Spinal cord (tissue), 10 donors: ENCODE measurements around the gene FNIP2. TPM values are rescaled to one million over a fixed set of nuclear protein-coding genes. Genes with fewer than 3 reads are reported as not detected.

Source experiments
- DNase-seq, 6 donors: peaks; one replicate each; pipeline versions ENCODE4 v3.0.0 to v3.0.0-alpha.2; 2013 to 2015; ENCODE audit warnings: low spot score in 6 of 6, low read depth in 4 of 6
- H3K27ac ChIP-seq: one replicate; pipeline ENCODE4 v1.5.1; 2013; ENCODE audit warnings: low read depth, low read length, control low read depth
- H3K27me3 ChIP-seq: one replicate; pipeline ENCODE4 v1.6.1; 2013; ENCODE audit warnings: low read length; ENCODE audit not compliant: control insufficient read depth, insufficient read depth
- H3K36me3 ChIP-seq: one replicate; pipeline ENCODE4 v1.6.1; 2013; ENCODE audit warnings: low read length; ENCODE audit not compliant: control insufficient read depth, insufficient read depth
- H3K4me1 ChIP-seq: one replicate; pipeline ENCODE4 v1.6.1; 2013; ENCODE audit warnings: low read length; ENCODE audit not compliant: control insufficient read depth, insufficient read depth
- H3K4me3 ChIP-seq: one replicate; pipeline ENCODE4 v1.5.1; 2013; ENCODE audit warnings: low read depth, low read length, control low read depth
- H3K9me3 ChIP-seq: one replicate; pipeline ENCODE4 v1.6.1; 2013; ENCODE audit warnings: low read length; ENCODE audit not compliant: control insufficient read depth, insufficient read depth
- WGBS: methylation state at CpG from one replicate; pipeline ENCODE4 v1.1.5; 2013; ENCODE audit warnings: missing lambda C conversion rate; ENCODE audit not compliant: insufficient coverage; 5-methylcytosine and 5-hydroxymethylcytosine counted together
- polyA plus RNA-seq, 2 donors: library from polyadenylated mRNA; unstranded; fragments of 120-200 nt; gene quantifications; one replicate each; pipeline ENCODE4 v1.2.1, GENCODE V29; 2013; ENCODE audit not compliant: insufficient read length in 2 of 2
- total RNA-seq, 2 donors: library from RNA; depleted of rRNA in 1 of 2; stranded (reverse); fragments of 120-200 nt in 1 of 2; fragments of >200 nt in 1 of 2; gene quantifications; one replicate each; pipeline versions ENCODE4 v1.2.3 to v1.2.4, GENCODE V29; 2013 to 2014
- donor health status: healthy.

Gene FNIP2
- total and polyA plus RNA-seq, 4 donors, result 19.4 to 59.2 (median 28.7) TPM

GRCh38 chr4:158858410-158859199, 89.8 kb downstream of the FNIP2 start:
- Histone ChIP-seq H3K9me3 (no peaks in the 10 kb centered on the region), H3K27ac (no peak overlapping the region), H3K4me3 (no peak overlapping the region), H3K27me3 (no peaks in the 10 kb centered on the region), H3K4me1 (no peaks in the 10 kb centered on the region), H3K36me3 (peaks cover 7% of the 10 kb centered on the region)
- no peak for DNase-seq
- 96% methylated on average over 3 of the region's 6 CpGs for WGBS

DNA sequence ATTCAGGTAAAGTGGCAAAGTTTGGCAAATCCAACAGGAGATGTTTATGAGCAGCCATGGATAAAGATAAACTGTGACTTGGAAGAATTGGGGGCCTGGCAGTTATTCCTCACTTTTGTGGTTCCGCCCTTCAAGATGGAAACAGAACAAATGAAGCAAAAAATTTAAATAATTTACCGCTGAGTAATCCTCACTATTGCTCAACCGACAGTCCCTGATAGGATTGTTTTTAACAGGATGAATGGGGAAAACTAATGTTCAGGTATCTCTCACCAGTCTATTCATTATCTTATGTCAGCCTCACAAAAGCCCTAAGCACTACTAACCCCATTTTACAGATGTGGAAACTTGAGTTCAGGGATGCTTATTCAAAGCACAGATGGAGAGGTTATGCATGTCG, 90.8 kb downstream of the FNIP2 start:
- Histone ChIP-seq H3K27me3 (no peaks in the 10 kb centered on the region), H3K27ac (no peak overlapping the region), H3K4me1 (no peaks in the 10 kb centered on the region), H3K4me3 (no peak overlapping the region), H3K36me3 (peaks cover 7% of the 10 kb centered on the region), H3K9me3 (no peaks in the 10 kb centered on the region)
- DNase-seq, result no peak
- 100% methylated on average over 1 of the region's 4 CpGs for WGBS

DNA sequence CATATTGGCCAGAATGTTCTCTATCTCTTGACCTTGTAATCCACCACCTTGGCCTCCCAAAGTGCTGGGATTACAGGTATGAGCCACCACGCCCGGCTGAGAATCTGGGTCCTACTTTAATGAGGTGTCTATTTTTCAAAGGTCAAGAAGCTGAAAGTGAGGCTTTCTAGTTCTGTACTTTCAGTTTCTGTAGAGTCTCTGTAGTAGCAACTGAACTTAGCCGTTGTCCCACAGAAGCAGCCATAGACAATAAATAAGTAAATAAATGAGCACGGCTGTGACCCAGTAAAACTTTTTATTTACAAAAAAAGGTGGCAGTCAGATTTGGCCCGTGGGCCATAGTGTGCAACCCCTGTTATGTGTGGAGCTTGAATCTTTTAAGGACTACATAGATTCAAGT, 92.0 kb downstream of the FNIP2 start:
- H3K4me1 ChIP-seq, result no peaks in the 10 kb centered on the region
- no peaks in the 10 kb centered on the region for H3K9me3 ChIP-seq
- no peak overlapping the region for H3K27ac ChIP-seq
- 92% methylated on average over 2 of the region's 5 CpGs for WGBS
- no peak for DNase-seq
- H3K36me3 ChIP-seq, result peaks cover 7% of the 10 kb centered on the region
- no peak overlapping the region for H3K4me3 ChIP-seq
- H3K27me3 ChIP-seq, result no peaks in the 10 kb centered on the region

- H3K36me3 ChIP-seq, result peaks cover 7% of the 10 kb centered on the region
- no peak overlapping the region for H3K27ac ChIP-seq
- H3K4me1 ChIP-seq, result no peaks in the 10 kb centered on the region
- DNase-seq, result no peak
- no peaks in the 10 kb centered on the region for H3K27me3 ChIP-seq
- no peaks in the 10 kb centered on the region for H3K9me3 ChIP-seq
- no peak overlapping the region for H3K4me3 ChIP-seq
- WGBS, result 100% methylated on average over 1 of the region's 3 CpGs
These were observed 92.5 kb downstream of the FNIP2 start for GRCh38 chr4:158861281-158861680.

DNA sequence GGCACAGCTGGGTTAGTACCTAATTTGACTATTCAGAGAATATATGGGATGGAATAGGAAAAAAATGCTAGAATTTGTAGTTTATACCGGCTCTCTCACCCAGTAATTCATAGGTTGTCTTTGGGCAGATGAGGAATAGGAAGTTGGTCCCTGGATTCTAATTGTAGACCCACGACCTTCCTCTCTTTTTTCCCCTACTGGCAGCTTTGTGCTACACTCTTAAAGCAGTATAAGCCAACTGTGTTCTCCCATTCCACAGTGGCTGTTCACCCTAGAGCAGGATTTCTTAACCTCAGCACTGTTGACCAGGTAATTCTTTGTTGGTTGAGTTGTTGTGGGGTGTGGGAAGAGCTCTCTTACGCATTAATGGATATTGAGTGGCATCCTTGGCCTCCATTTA, 92.9 kb downstream of the FNIP2 start:
- Histone ChIP-seq H3K27ac (no peak overlapping the region), H3K9me3 (no peaks in the 10 kb centered on the region), H3K4me3 (no peak overlapping the region), H3K4me1 (no peaks in the 10 kb centered on the region), H3K27me3 (no peaks in the 10 kb centered on the region), H3K36me3 (peaks cover 7% of the 10 kb centered on the region)
- no peak for DNase-seq
- WGBS, result no CpG with 5 or more reads among the region's 3 CpGs

DNA sequence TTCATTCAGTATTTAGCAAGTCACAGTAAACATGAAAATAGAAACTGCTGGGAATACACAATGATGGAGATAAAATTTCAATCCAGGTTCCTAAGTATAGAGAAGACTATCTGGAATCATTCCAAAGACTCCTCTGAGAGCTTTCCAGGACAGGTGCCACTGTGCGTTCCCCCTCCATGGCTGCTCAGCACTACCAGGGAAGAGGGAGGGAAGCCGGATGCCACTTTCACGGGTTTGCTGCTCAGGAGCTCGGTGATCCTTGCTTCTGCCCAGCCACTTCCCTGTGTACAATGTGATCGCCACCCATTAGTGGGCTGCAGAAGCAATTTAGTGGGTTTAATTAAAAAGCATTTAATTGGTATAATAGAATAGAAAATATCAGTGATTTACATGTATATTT, 94.5 kb downstream of the FNIP2 start:
- Histone ChIP-seq H3K4me3 (no peak overlapping the region), H3K27ac (no peak overlapping the region), H3K36me3 (peaks cover 12% of the 10 kb centered on the region), H3K4me1 (no peaks in the 10 kb centered on the region), H3K9me3 (no peaks in the 10 kb centered on the region), H3K27me3 (no peaks in the 10 kb centered on the region)
- 73% methylated on average over 2 of the region's 5 CpGs for WGBS
- peak in 1 of 6 donors; percentile 37 for DNase-seq

DNA sequence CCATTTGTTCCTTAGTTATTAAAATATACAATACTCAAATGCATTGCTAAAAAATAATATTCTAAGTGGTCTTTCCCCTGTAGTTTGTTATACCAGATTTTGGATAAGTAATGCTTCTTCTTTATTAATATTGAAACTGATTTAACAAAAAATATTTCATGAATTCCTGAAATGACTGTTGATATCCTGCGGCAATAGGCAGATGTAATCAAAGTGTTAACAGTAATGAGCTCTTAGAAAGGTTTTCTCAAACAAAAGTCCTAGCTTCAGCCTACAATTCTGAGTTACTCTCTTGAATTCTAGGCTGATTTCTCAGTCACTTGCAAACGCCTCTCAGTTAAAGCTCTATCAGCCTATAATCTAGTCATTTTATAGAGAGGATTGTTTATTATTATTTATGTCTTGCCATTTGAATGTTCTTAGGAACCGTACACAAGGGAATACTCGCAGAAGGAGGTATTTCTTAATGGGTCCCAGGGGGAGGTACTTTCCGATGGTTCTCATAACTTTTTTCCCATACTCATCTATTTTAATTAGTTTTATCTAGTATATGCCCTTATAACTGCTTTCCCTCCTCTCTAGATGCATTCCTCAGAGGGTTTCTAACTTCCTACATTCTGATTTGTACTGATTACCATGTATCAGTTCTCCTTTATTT, 96.8 kb downstream of the FNIP2 start:
- DNase-seq, result peak in 1 of 6 donors; percentile 36
- no CpG with 5 or more reads among the region's 5 CpGs for WGBS
- Histone ChIP-seq H3K9me3 (no peaks in the 10 kb centered on the region), H3K27ac (no peak overlapping the region), H3K36me3 (peaks cover 30% of the 10 kb centered on the region), H3K4me1 (peaks cover 5% of the 10 kb centered on the region), H3K4me3 (no peak overlapping the region), H3K27me3 (no peaks in the 10 kb centered on the region)

- Histone ChIP-seq H3K27ac (no peak overlapping the region), H3K4me1 (peaks cover 7% of the 10 kb centered on the region), H3K36me3 (peaks cover 27% of the 10 kb centered on the region), H3K27me3 (no peaks in the 10 kb centered on the region), H3K4me3 (no peak overlapping the region), H3K9me3 (no peaks in the 10 kb centered on the region)
- no peak for DNase-seq
- 92% methylated on average over 15 of the region's 15 CpGs for WGBS
These were observed 100.2 kb downstream of the FNIP2 start for GRCh38 chr4:158869001-158869400.

- Histone ChIP-seq H3K4me3 (no peak overlapping the region), H3K27ac (no peak overlapping the region), H3K9me3 (no peaks in the 10 kb centered on the region), H3K4me1 (peaks cover 7% of the 10 kb centered on the region), H3K36me3 (peaks cover 27% of the 10 kb centered on the region), H3K27me3 (no peaks in the 10 kb centered on the region)
- no CpG with 5 or more reads among the region's 7 CpGs for WGBS
- no peak for DNase-seq
These were observed 100.9 kb downstream of the FNIP2 start for GRCh38 chr4:158869761-158870160.

DNA sequence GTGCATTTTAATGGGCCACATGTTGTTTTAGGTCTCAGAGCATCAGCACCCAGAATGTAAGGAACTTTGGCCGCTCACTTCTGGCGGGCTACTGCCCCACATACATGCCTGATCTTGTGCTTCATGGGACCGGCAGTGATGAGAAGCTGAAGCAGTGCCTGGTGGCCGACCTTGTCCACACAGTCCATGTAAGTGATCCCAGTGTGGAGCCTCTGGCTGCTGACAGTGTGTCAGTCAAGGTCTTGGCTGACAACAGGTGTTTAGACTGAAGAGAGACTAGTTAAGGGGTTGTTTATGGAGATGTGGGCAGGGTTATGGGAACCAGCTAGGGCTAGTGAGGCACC, 101.4 kb downstream of the FNIP2 start:
- Histone ChIP-seq H3K9me3 (no peaks in the 10 kb centered on the region), H3K4me1 (peaks cover 7% of the 10 kb centered on the region), H3K27ac (no peak overlapping the region), H3K4me3 (no peak overlapping the region), H3K27me3 (no peaks in the 10 kb centered on the region), H3K36me3 (peaks cover 27% of the 10 kb centered on the region)
- DNase-seq, result no peak
- 88% methylated on average over 4 of the region's 4 CpGs for WGBS
